Measurements from ENCODE around the gene ENTPD8.
A peak's percentile ranks its signal among the peaks of the same experiment; 100 is the strongest.

DNA sequence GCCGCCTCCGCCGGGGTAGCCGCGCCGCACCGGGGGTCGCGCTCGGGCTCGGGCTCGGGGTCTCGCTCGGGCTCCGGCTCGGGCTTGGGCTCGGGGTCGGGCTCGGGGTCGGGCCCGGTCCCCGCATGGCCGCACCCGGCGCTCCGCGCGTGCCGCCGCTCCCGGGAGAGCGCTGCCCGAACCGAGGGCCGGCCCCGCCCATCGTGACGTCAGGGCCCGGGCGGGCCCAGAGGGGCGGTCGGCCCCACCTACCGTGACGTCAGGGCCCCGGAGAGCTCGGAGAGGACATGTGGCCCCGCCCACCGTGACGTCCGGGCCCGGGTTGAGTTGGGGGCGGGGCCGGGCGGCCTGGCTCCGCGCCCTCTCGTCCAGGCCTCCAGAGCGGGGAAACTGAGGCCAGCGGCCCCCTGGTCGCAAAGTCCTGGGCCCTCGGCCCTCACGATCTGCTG is 18.0 kb upstream of the ENTPD8 start, which contains the start of gene NSMF:
- TF ChIP-seq POLR2A (IDR thresholded peaks at IDR 0.05; ENCODE audit: extremely low read depth, insufficient read length) (peak; percentile 88), MYC (IDR thresholded peaks at IDR 0.05; ENCODE audit: low read depth, low read length) (peak; percentile 51; the same call in 1 of the 2 replicates)
- TF ChIP-seq, protein P1, sequence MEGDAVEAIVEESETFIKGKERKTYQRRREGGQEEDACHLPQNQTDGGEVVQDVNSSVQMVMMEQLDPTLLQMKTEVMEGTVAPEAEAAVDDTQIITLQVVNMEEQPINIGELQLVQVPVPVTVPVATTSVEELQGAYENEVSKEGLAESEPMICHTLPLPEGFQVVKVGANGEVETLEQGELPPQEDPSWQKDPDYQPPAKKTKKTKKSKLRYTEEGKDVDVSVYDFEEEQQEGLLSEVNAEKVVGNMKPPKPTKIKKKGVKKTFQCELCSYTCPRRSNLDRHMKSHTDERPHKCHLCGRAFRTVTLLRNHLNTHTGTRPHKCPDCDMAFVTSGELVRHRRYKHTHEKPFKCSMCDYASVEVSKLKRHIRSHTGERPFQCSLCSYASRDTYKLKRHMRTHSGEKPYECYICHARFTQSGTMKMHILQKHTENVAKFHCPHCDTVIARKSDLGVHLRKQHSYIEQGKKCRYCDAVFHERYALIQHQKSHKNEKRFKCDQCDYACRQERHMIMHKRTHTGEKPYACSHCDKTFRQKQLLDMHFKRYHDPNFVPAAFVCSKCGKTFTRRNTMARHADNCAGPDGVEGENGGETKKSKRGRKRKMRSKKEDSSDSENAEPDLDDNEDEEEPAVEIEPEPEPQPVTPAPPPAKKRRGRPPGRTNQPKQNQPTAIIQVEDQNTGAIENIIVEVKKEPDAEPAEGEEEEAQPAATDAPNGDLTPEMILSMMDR (IDR thresholded peaks at IDR 0.05; ENCODE audit: low read depth, low read length), result no peak
- TF ChIP-seq, protein P2, sequence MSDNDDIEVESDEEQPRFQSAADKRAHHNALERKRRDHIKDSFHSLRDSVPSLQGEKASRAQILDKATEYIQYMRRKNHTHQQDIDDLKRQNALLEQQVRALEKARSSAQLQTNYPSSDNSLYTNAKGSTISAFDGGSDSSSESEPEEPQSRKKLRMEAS (IDR thresholded peaks at IDR 0.05; ENCODE audit: low read depth, low read length), result no peak; the same call in none of the 2 replicates
